Neural cell (in vitro differentiated cells): Measurements from ENCODE around the gene OFD1. TPM values are rescaled to one million over a fixed set of nuclear protein-coding genes. Genes with fewer than 3 reads are reported as not detected.

Experiments used
- H2AFZ ChIP-seq: fragments of 200-600, 300-800 bp; sonication (generic), shearing (Covaris generic); 2 replicates; pipeline ENCODE4 v1.6.0; 2014; ENCODE audit warnings: low read depth, mild to moderate bottlenecking, antibody characterized with exemption, low read length, moderate library complexity
- H3F3A ChIP-seq: fragments of 200-600 bp; shearing (Covaris generic); 2 replicates; pipeline ENCODE4 v1.6.1; 2016; ENCODE audit warnings: mild to moderate bottlenecking, moderate library complexity, mixed read lengths, antibody characterized with exemption, low read length; ENCODE audit not compliant: insufficient read depth, poor library complexity, severe bottlenecking
- H3K27ac ChIP-seq: fragments of 200-600, 300-800 bp; sonication (generic), shearing (Covaris generic); 2 replicates; pipeline ENCODE4 v1.5.1; 2014; ENCODE audit warnings: mild to moderate bottlenecking, low read length, moderate library complexity
- H3K27me3 ChIP-seq: fragments of 300-800, 200-600 bp; sonication (generic), shearing (Covaris generic); 2 replicates; pipeline ENCODE4 v1.6.0; 2014; ENCODE audit warnings: mild to moderate bottlenecking, low read depth, low read length, moderate library complexity; ENCODE audit not compliant: insufficient read depth
- H3K36me3 ChIP-seq: fragments of 300-800, 200-600 bp; sonication (generic), shearing (Covaris generic); 2 replicates; pipeline ENCODE4 v1.5.1; 2014; ENCODE audit warnings: mild to moderate bottlenecking, antibody characterized with exemption, low read length, moderate library complexity; ENCODE audit not compliant: insufficient read depth
- H3K4me2 ChIP-seq: fragments of 300-800, 200-600 bp; sonication (generic), shearing (Covaris generic); 2 replicates; pipeline ENCODE4 v1.6.0; 2014; ENCODE audit warnings: mild to moderate bottlenecking, low read length
- H3K4me3 ChIP-seq: fragments of 300-800, 200-600 bp; sonication (generic), shearing (Covaris generic); 2 replicates; pipeline ENCODE4 v1.5.1; 2014; ENCODE audit warnings: mild to moderate bottlenecking, low read length, moderate library complexity
- H3K79me2 ChIP-seq: fragments of 200-600 bp; shearing (Covaris generic); replicated peaks from 2 replicates; pipeline ENCODE4 v1.6.0; 2014; ENCODE audit warnings: mild to moderate bottlenecking, low read length, moderate library complexity; ENCODE audit not compliant: insufficient read depth
- H3K9ac ChIP-seq: fragments of 300-800, 200-600 bp; sonication (generic), shearing (Covaris generic); 2 replicates; pipeline ENCODE4 v1.6.1; 2016; ENCODE audit warnings: mild to moderate bottlenecking, low read length, mixed read lengths
- H3K9me2 ChIP-seq: fragments of 200-600 bp; shearing (Covaris generic); 2 replicates; pipeline ENCODE4 v1.6.1; 2016; ENCODE audit warnings: mild to moderate bottlenecking, low read length, mixed read lengths; ENCODE audit not compliant: insufficient read depth
- H3K9me3 ChIP-seq: fragments of 200-600, 300-800 bp; sonication (generic), shearing (Covaris generic); 2 replicates; pipeline ENCODE4 v1.6.1; 2016; ENCODE audit warnings: mild to moderate bottlenecking, mixed run types, low read length, moderate library complexity, mixed read lengths
- H4K20me1 ChIP-seq: fragments of 200-600 bp; shearing (Covaris generic); 2 replicates; pipeline ENCODE4 v1.6.1; 2016; ENCODE audit warnings: mild to moderate bottlenecking, mixed run types; ENCODE audit not compliant: insufficient read depth
- EP300 ChIP-seq: fragments of 450-650 bp; conservative IDR thresholded peaks from 2 replicates; pipeline ENCODE4 v1.6.1; 2014; ENCODE audit warnings: antibody characterized with exemption, mild to moderate bottlenecking, moderate library complexity; ENCODE audit not compliant: poor library complexity, severe bottlenecking
- EZH2 ChIP-seq: fragments of 200-600, 300-800 bp; shearing (Covaris generic), sonication (generic); IDR thresholded peaks from 2 replicates; pipeline ENCODE4 v1.6.1; 2014; ENCODE audit warnings: antibody characterized with exemption, low read length, borderline replicate concordance, mild to moderate bottlenecking; ENCODE audit not compliant: insufficient read depth, poor library complexity, severe bottlenecking
- MXI1 ChIP-seq: fragments of 450-650 bp; conservative IDR thresholded peaks from 2 replicates; pipeline ENCODE4 v1.6.1; 2014; ENCODE audit warnings: antibody characterized with exemption, mild to moderate bottlenecking; ENCODE audit not compliant: poor library complexity, severe bottlenecking
- POLR2AphosphoS5 ChIP-seq: IDR thresholded peaks from 2 replicates; pipeline ENCODE4 v1.6.1; 2012
- RAD21 ChIP-seq: fragments of 450-650 bp; conservative IDR thresholded peaks from 2 replicates; pipeline ENCODE4 v1.6.1; 2014; ENCODE audit warnings: antibody characterized with exemption, mild to moderate bottlenecking, moderate library complexity
- SMC3 ChIP-seq: fragments of 450-650 bp; conservative IDR thresholded peaks from 2 replicates; pipeline ENCODE4 v1.6.1; 2014; ENCODE audit warnings: antibody characterized with exemption, mild to moderate bottlenecking, moderate library complexity; ENCODE audit not compliant: poor library complexity
- TAF1 ChIP-seq: IDR thresholded peaks from 2 replicates; pipeline ENCODE4 v1.6.1; 2012; ENCODE audit warnings: low read depth
- polyA plus RNA-seq: library from polyadenylated mRNA; depleted of rRNA; stranded (reverse); fragments of >200 nt; gene quantifications from 2 replicates; pipeline ENCODE4 v1.2.3, GENCODE V29; 2014
- TF ChIP-seq, protein P1 (sequence below): IDR thresholded peaks from 2 replicates; pipeline ENCODE4 v1.6.1; 2012; ENCODE audit warnings: borderline replicate concordance
- TF ChIP-seq, protein P2 (sequence below): fragments of 450-650 bp; IDR thresholded peaks from 2 replicates; pipeline ENCODE4 v1.5.1; 2014; ENCODE audit warnings: antibody characterized with exemption, mild to moderate bottlenecking, moderate library complexity; ENCODE audit not compliant: poor library complexity, severe bottlenecking

The OFD1 gene
- polyA plus RNA-seq, 1 donor from 2014 or later, result 35.1 TPM

DNA sequence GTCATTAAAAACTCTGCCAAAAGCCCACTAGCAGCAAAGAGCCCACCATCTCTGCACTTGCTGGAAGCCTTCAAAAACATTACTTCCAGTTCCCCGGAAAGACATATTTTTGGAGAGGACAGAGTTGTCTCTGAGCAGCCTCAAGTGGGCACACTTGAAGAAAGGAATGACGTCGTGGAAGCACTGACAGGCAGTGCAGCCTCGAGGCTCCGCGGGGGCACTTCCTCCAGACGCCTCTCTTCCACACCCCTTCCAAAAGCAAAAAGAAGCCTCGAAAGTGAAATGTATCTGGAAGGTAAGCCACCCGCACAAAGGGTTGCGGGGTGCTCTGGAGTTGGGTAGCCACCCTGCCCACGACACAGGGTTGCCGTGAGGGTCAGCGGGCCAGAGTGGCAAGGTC lies 25.9 kb downstream of the OFD1 start:
- H3K27me3 ChIP-seq, result no peaks in the 10 kb centered on the region
- no peak overlapping the region for H3K9ac ChIP-seq
- TF ChIP-seq, protein P1, sequence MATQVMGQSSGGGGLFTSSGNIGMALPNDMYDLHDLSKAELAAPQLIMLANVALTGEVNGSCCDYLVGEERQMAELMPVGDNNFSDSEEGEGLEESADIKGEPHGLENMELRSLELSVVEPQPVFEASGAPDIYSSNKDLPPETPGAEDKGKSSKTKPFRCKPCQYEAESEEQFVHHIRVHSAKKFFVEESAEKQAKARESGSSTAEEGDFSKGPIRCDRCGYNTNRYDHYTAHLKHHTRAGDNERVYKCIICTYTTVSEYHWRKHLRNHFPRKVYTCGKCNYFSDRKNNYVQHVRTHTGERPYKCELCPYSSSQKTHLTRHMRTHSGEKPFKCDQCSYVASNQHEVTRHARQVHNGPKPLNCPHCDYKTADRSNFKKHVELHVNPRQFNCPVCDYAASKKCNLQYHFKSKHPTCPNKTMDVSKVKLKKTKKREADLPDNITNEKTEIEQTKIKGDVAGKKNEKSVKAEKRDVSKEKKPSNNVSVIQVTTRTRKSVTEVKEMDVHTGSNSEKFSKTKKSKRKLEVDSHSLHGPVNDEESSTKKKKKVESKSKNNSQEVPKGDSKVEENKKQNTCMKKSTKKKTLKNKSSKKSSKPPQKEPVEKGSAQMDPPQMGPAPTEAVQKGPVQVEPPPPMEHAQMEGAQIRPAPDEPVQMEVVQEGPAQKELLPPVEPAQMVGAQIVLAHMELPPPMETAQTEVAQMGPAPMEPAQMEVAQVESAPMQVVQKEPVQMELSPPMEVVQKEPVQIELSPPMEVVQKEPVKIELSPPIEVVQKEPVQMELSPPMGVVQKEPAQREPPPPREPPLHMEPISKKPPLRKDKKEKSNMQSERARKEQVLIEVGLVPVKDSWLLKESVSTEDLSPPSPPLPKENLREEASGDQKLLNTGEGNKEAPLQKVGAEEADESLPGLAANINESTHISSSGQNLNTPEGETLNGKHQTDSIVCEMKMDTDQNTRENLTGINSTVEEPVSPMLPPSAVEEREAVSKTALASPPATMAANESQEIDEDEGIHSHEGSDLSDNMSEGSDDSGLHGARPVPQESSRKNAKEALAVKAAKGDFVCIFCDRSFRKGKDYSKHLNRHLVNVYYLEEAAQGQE, result no peak
- no peaks in the 10 kb centered on the region for H3K9me2 ChIP-seq
- H3F3A ChIP-seq, result no peaks in the 10 kb centered on the region
- no peaks in the 10 kb centered on the region for H3K36me3 ChIP-seq
- H3K9me3 ChIP-seq, result no peaks in the 10 kb centered on the region
- H3K4me2 ChIP-seq, result no peak overlapping the region
- H3K79me2 ChIP-seq, result no peaks in the 10 kb centered on the region
- no peak overlapping the region for H2AFZ ChIP-seq
- H4K20me1 ChIP-seq, result no peaks in the 10 kb centered on the region
- no peak overlapping the region for H3K4me3 ChIP-seq
- H3K27ac ChIP-seq, result no peak overlapping the region

DNA sequence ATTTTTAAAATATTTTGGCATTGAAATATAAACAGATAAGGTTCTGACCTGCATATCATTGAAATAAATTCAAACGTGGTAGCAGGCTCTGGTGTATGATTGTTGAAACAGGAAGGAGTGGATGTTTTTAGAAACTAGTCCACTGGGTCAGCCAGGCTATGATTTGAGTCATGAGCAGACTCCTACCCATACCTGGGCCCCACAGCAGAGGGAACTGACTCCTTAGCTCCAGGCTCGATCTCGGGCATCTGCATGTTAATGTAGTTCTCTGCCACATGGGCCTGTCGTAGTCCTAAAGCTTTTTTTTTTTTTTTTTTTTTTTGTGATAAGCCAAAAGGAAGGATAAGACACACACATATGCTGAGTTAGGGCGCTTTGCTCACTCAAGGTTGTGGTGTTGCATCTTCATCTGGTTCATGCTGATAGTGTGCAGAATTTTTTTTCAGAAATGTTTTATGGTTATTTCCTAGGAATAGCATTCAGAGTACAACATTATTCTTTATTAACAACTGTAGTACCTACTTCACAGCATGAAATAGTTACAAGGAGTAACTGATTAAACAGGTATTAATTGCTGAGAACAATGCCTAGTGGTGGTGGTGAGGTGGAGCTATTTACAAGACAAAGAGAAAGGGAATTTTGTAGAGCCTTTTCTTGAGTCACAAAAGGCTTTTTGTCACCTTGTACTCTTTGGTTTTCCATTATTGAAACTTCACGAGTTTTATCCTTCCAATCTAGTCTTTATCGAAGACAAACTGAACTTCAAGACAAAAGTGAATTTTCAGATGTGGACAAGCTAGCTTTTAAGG lies 27.3 kb downstream of the OFD1 start:
- Histone ChIP-seq H3K9me2 (no peaks in the 10 kb centered on the region), H3K27me3 (no peaks in the 10 kb centered on the region), H3K27ac (no peak overlapping the region), H3K4me2 (no peak overlapping the region), H4K20me1 (no peaks in the 10 kb centered on the region), H3K79me2 (no peaks in the 10 kb centered on the region), H3F3A (no peaks in the 10 kb centered on the region), H3K4me3 (no peak overlapping the region), H3K36me3 (no peaks in the 10 kb centered on the region), H3K9ac (no peak overlapping the region), H2AFZ (no peak overlapping the region), H3K9me3 (no peaks in the 10 kb centered on the region)
- no peak for TF ChIP-seq EP300
- no peak for TF ChIP-seq MXI1
- TF ChIP-seq RAD21, result no peak
- no peak for TF ChIP-seq TAF1
- no peak for TF ChIP-seq POLR2AphosphoS5
- TF ChIP-seq, protein P1, result no peak
- TF ChIP-seq, protein P2, sequence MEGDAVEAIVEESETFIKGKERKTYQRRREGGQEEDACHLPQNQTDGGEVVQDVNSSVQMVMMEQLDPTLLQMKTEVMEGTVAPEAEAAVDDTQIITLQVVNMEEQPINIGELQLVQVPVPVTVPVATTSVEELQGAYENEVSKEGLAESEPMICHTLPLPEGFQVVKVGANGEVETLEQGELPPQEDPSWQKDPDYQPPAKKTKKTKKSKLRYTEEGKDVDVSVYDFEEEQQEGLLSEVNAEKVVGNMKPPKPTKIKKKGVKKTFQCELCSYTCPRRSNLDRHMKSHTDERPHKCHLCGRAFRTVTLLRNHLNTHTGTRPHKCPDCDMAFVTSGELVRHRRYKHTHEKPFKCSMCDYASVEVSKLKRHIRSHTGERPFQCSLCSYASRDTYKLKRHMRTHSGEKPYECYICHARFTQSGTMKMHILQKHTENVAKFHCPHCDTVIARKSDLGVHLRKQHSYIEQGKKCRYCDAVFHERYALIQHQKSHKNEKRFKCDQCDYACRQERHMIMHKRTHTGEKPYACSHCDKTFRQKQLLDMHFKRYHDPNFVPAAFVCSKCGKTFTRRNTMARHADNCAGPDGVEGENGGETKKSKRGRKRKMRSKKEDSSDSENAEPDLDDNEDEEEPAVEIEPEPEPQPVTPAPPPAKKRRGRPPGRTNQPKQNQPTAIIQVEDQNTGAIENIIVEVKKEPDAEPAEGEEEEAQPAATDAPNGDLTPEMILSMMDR, result no peak
- TF ChIP-seq EZH2, result no peak
- no peak for TF ChIP-seq SMC3
